Ovary (tissue), 3 donors: ENCODE measurements around the gene PNPLA8.

ENCODE experiments used
- POLR2A ChIP-seq: fragments of 450-650 bp; IDR thresholded peaks from one replicate; pipeline ENCODE4 v1.6.1; 2017; ENCODE audit warnings: antibody characterized with exemption, mild to moderate bottlenecking, moderate library complexity
- TF ChIP-seq, protein P1 (sequence below), 3 donors: fragments of 450-650 bp in 2 of 3; fragments of 200-600 bp in 1 of 3; IDR thresholded peaks; one replicate each; pipeline versions ENCODE4 v1.5.1 to v1.8.0; 2016 to 2022; ENCODE audit warnings: antibody characterized with exemption in 3 of 3, mild to moderate bottlenecking in 1 of 3
- donor health status: DM: no; HTN: no; CAD: no.

DNA sequence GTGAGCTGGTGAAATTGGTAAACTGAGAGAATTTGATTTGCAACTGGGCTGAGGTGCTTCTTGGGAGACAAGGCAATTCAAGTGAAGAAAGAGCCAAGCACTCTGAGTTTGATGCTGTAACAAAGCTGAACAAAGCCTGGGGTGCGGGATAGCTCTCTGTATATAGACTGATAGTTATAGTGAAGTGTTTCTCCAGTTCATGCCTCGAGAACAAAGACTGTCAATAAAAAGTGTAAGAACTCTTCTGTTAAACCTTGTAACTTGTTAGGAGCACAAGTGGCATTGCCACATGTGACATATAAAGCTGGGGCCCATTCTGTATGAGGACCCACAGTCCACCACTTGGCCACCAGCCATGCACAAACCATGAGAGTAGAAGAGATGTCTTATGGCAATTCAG lies 11.3 kb upstream of the PNPLA8 start:
- TF ChIP-seq, protein P1, sequence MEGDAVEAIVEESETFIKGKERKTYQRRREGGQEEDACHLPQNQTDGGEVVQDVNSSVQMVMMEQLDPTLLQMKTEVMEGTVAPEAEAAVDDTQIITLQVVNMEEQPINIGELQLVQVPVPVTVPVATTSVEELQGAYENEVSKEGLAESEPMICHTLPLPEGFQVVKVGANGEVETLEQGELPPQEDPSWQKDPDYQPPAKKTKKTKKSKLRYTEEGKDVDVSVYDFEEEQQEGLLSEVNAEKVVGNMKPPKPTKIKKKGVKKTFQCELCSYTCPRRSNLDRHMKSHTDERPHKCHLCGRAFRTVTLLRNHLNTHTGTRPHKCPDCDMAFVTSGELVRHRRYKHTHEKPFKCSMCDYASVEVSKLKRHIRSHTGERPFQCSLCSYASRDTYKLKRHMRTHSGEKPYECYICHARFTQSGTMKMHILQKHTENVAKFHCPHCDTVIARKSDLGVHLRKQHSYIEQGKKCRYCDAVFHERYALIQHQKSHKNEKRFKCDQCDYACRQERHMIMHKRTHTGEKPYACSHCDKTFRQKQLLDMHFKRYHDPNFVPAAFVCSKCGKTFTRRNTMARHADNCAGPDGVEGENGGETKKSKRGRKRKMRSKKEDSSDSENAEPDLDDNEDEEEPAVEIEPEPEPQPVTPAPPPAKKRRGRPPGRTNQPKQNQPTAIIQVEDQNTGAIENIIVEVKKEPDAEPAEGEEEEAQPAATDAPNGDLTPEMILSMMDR (IDR thresholded peaks at IDR 0.05) = no peak
- TF ChIP-seq POLR2A = no peak
